ENCODE data around the gene LAMA1.

- TF ChIP-seq CTCF (conservative IDR thresholded peaks at IDR 0.05; ENCODE audit: low read length) (no peak), EZH2phosphoT487 (IDR thresholded peaks at IDR 0.05; ENCODE audit: borderline replicate concordance) (no peak)
These were observed 12.9 kb downstream of the LAMA1 start for GRCh38 chr18:7104649-7105048.

Measured in Loucy (cell line).